Keratinocyte (primary cell): Measurements from ENCODE around the gene LTB. TPM values are rescaled to one million over a fixed set of nuclear protein-coding genes. Genes with fewer than 3 reads are reported as not detected.

Experiments used
- DNase-seq: peaks from one replicate; pipeline ENCODE4 v3.0.0-alpha.2; 2011; ENCODE audit warnings: low read depth, missing footprints, low spot score
- FAIRE-seq: peaks from 2 replicates; lab custom pipeline; 2011; peaks lifted over from hg19 to GRCh38; lab: Jason Lieb, UNC
- H2AFZ ChIP-seq: 2 replicates; pipeline ENCODE4 v1.6.0; 2012; ENCODE audit warnings: low read length, control low read depth, inconsistent platforms; ENCODE audit not compliant: control insufficient read depth
- H3K27ac ChIP-seq: 2 replicates; pipeline ENCODE4 v1.5.1; 2011; ENCODE audit warnings: low read length; ENCODE audit not compliant: control insufficient read depth, insufficient read depth
- H3K27me3 ChIP-seq: 3 replicates; pipeline ENCODE4 v1.6.0; 2011; ENCODE audit warnings: low read length; ENCODE audit not compliant: control insufficient read depth, insufficient read depth; ENCODE audit errors: extremely low read depth
- H3K36me3 ChIP-seq, 2 experiments: 2 replicates in 1 of 2; 3 replicates in 1 of 2; pipeline ENCODE4 v1.5.1; 2011; ENCODE audit warnings: low read length in 2 of 2, mild to moderate bottlenecking in 1 of 2; ENCODE audit not compliant: control insufficient read depth in 2 of 2, insufficient read depth in 2 of 2; ENCODE audit errors: extremely low read depth in 1 of 2
- H3K4me1 ChIP-seq: 3 replicates; pipeline ENCODE4 v1.5.1; 2011; ENCODE audit warnings: low read length; ENCODE audit not compliant: control insufficient read depth, insufficient read depth; ENCODE audit errors: extremely low read depth
- H3K4me2 ChIP-seq: 3 replicates; pipeline ENCODE4 v1.6.0; 2011; ENCODE audit warnings: low read depth, low read length; ENCODE audit not compliant: control insufficient read depth, insufficient read depth; ENCODE audit errors: extremely low read depth
- H3K4me3 ChIP-seq, 3 experiments: fragments of 200-600 bp in 1 of 3; sonication (generic) in 1 of 3; 2 replicates in 2 of 3; 3 replicates in 1 of 3; pipeline ENCODE4 v1.5.1; 2011 to 2016; ENCODE audit warnings: low read length in 3 of 3, mild to moderate bottlenecking in 3 of 3, control low read depth in 2 of 3, inconsistent platforms in 1 of 3, low read depth in 1 of 3, mixed read lengths in 1 of 3, mixed run types in 1 of 3, moderate library complexity in 1 of 3; ENCODE audit not compliant: control insufficient read depth in 2 of 3, insufficient read depth in 2 of 3; ENCODE audit errors: extremely low read depth in 1 of 3
- H3K79me2 ChIP-seq: 2 replicates; pipeline ENCODE4 v1.6.0; 2012; ENCODE audit warnings: low read length; ENCODE audit not compliant: control insufficient read depth, insufficient read depth
- H3K9ac ChIP-seq: 3 replicates; pipeline ENCODE4 v1.6.0; 2011; ENCODE audit warnings: low read length; ENCODE audit not compliant: control insufficient read depth, insufficient read depth; ENCODE audit errors: extremely low read depth
- H3K9me1 ChIP-seq: 3 replicates; pipeline ENCODE4 v1.6.0; 2011; ENCODE audit warnings: low read length; ENCODE audit not compliant: control insufficient read depth, insufficient read depth; ENCODE audit errors: extremely low read depth
- H3K9me3 ChIP-seq: 2 replicates; pipeline ENCODE4 v1.5.1; 2012; ENCODE audit warnings: low read depth, low read length; ENCODE audit not compliant: control insufficient read depth
- H4K20me1 ChIP-seq: 3 replicates; pipeline ENCODE4 v1.6.0; 2011; ENCODE audit warnings: low read length; ENCODE audit not compliant: control insufficient read depth, insufficient read depth; ENCODE audit errors: extremely low read depth
- EZH2 ChIP-seq: IDR thresholded peaks from one replicate; pipeline ENCODE4 v1.6.1; 2012; ENCODE audit warnings: inconsistent platforms, mild to moderate bottlenecking, low read length, moderate library complexity
- dilution Hi-C: fragments of 300-500 bp; cut with MboI; formaldehyde crosslinking; loops from one replicate; pipeline ENCODE4 v1.7.0; 2020; ENCODE audit warnings: low sequenced_read_pairs; ENCODE audit not compliant: extremely low pct_ligation_motif_present
- polyA plus RNA-seq, 5 experiments: library from polyadenylated mRNA; depleted of rRNA in 3 of 5; stranded (reverse) in 3 of 5; stranded (forward) in 1 of 5; unstranded in 1 of 5; fragments of >200 nt; gene quantifications; 1 replicate in 1 of 5; 2 replicates in 3 of 5; 3 replicates in 1 of 5; pipeline versions ENCODE4 v1.2.1 to v1.2.3, GENCODE V29; 2011 to 2012; ENCODE audit warnings: missing spikeins in 2 of 5, low read depth in 1 of 5, low replicate concordance in 1 of 5
- TF ChIP-seq, protein P1 (sequence below), 3 experiments: IDR thresholded peaks in 1 of 3; conservative IDR thresholded peaks in 1 of 3; optimal IDR thresholded peaks in 1 of 3; 2 replicates in 2 of 3; 3 replicates in 1 of 3; pipeline versions ENCODE3 to v1.5.1; 2011; ENCODE audit warnings: low read length in 3 of 3, mild to moderate bottlenecking in 3 of 3, moderate library complexity in 2 of 3, control low read depth in 1 of 3, inconsistent platforms in 1 of 3; ENCODE audit not compliant: insufficient read depth in 2 of 3; ENCODE audit errors: extremely low read depth in 1 of 3

Gene LTB
- polyA plus RNA-seq, 1 donor (not counting 4 experiments of a cell fraction or from before 2014, with no cell fraction given), result not detected

- Histone ChIP-seq H3K9me1 (no peaks in the 10 kb centered on the region), H3K4me2 (no peak overlapping the region), H3K36me3 (no peaks in the 10 kb centered on the region), H4K20me1 (no peaks in the 10 kb centered on the region), H3K27ac (no peak overlapping the region), H3K79me2 (no peaks in the 10 kb centered on the region), H3K4me1 (no peaks in the 10 kb centered on the region), H3K4me3 (no peak overlapping the region), H2AFZ (no peak overlapping the region), H3K9ac (no peak overlapping the region), H3K9me3 (no peaks in the 10 kb centered on the region), H3K27me3 (peaks cover 3% of the 10 kb centered on the region)
- no peak for DNase-seq
- FAIRE-seq, result no peak
- TF ChIP-seq, protein P1, sequence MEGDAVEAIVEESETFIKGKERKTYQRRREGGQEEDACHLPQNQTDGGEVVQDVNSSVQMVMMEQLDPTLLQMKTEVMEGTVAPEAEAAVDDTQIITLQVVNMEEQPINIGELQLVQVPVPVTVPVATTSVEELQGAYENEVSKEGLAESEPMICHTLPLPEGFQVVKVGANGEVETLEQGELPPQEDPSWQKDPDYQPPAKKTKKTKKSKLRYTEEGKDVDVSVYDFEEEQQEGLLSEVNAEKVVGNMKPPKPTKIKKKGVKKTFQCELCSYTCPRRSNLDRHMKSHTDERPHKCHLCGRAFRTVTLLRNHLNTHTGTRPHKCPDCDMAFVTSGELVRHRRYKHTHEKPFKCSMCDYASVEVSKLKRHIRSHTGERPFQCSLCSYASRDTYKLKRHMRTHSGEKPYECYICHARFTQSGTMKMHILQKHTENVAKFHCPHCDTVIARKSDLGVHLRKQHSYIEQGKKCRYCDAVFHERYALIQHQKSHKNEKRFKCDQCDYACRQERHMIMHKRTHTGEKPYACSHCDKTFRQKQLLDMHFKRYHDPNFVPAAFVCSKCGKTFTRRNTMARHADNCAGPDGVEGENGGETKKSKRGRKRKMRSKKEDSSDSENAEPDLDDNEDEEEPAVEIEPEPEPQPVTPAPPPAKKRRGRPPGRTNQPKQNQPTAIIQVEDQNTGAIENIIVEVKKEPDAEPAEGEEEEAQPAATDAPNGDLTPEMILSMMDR (optimal IDR thresholded peaks at IDR 0.05 in 1 of 3, IDR thresholded peaks at IDR 0.05 in 1 of 3, conservative IDR thresholded peaks at IDR 0.05 in 1 of 3; ENCODE audit: extremely low read depth in 1 of 3, insufficient read depth in 2 of 3, low read length in 3 of 3), result no peak
- no peak for TF ChIP-seq EZH2
- dilution Hi-C loops, result no loop called here
Observed at GRCh38 chr6:31588871-31589650, 6.8 kb upstream of the LTB start.

- Histone ChIP-seq H4K20me1 (no peaks in the 10 kb centered on the region), H3K36me3 (no peaks in the 10 kb centered on the region), H3K4me2 (no peak overlapping the region), H3K4me3 (no peak overlapping the region), H3K9me1 (no peaks in the 10 kb centered on the region), H3K27ac (no peak overlapping the region), H3K9ac (no peak overlapping the region), H3K4me1 (no peaks in the 10 kb centered on the region), H3K9me3 (no peaks in the 10 kb centered on the region), H3K27me3 (peaks cover 3% of the 10 kb centered on the region), H2AFZ (no peak overlapping the region), H3K79me2 (no peaks in the 10 kb centered on the region)
- dilution Hi-C loops, result no loop called here
- TF ChIP-seq, protein P1 (optimal IDR thresholded peaks at IDR 0.05 in 1 of 3, IDR thresholded peaks at IDR 0.05 in 1 of 3, conservative IDR thresholded peaks at IDR 0.05 in 1 of 3; ENCODE audit: extremely low read depth in 1 of 3, insufficient read depth in 2 of 3, low read length in 3 of 3), result no peak
- TF ChIP-seq EZH2, result no peak
- FAIRE-seq (no peak), DNase-seq (no peak)
Observed at GRCh38 chr6:31587791-31588777, 5.9 kb upstream of the LTB start.
